Activated CD4-positive, alpha-beta T cell treated with anti-CD3 and anti-CD28 coated beads, Interleukin-2, amount 50 U/mL, for 24 hours (primary cell): ENCODE data around the gene IMP3.
"Not testable (repeated sequence)": the region's sequence is repeated elsewhere in the genome, so short reads cannot be mapped to it uniquely, and the experiment has no call there.

Source experiments
- DNase-seq, 2 donors: peaks; one replicate each; pipeline ENCODE4 v3.0.0-alpha.2; 2020; ENCODE audit warnings: low read depth in 1 of 2, low spot score in 1 of 2

Gene IMP3, protein sequence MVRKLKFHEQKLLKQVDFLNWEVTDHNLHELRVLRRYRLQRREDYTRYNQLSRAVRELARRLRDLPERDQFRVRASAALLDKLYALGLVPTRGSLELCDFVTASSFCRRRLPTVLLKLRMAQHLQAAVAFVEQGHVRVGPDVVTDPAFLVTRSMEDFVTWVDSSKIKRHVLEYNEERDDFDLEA

DNA sequence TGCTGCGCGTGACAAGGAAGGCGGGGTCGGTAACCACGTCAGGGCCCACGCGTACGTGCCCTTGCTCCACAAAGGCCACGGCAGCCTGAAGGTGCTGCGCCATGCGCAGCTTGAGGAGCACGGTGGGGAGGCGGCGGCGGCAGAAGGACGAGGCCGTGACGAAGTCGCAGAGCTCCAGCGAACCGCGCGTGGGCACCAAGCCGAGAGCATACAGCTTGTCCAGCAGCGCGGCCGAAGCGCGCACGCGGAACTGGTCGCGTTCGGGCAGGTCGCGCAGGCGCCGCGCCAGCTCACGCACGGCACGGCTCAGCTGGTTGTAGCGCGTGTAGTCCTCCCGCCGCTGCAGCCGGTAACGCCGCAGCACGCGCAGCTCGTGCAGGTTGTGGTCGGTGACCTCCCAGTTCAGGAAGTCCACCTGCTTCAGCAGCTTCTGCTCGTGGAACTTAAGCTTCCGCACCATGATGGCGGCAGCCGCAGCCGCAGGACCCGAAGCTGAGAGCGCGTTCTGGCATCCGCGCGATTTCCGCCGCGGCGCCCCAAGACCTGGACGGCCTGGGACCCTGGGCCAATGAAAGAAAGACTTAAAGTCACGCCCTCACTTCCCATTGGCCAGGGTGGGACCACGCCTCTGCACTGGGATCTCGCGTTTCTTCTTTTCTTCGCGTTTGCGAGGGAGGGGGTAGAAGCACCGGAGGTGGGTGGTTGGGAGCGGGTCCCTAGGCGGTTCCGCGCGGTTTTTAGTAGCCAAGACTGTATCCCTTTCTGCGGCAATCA lies at the start of gene IMP3:
IMP3 (minus strand) TSS at position 516 of the 774 bp plus-strand sequence; CDS start at position 460, 56 bp downstream.
- peak; percentile 83 to 94 for DNase-seq

DNA sequence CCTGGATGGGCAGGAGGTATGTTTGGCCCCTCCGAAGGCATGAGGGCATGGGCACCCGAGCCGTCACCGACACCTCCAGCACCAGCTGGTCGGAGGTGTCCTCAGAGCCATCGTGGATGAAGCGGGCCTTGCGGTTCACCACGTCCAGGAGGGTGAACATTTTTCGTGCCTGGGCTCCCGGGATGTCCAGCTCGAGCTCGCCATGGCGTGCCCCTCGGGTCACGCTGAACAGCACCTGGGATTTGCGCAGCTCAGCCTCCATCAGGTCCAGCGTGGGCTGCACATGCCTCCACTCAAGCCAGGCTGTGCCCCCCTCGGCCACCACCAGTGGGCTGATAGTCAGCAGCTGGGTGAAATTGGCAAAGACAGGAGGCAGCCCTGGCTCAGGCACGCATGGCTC lies 49.4 kb upstream of the IMP3 start:
- DNase-seq, result not testable (repeated sequence)

DNA sequence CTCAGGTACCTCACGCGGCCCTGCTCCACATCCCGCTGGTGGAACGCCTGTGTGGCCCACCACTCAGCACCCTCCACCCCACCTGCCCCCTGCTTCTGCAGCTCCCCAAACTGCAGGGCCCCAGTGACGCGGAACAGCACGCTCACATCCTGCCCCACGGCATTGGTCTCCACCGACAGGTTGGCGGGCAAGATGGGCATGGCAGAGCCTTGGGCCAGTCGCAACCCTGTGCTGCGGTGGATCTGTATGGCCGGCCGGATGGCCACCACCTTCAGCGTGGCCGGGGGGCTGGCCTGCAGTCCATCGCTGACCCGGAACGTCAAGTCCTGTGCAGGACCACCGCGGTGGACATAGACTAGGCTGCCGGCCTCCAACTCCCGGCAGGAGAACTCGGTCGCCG lies 48.8 kb upstream of the IMP3 start:
- DNase-seq, result no peak

DNA sequence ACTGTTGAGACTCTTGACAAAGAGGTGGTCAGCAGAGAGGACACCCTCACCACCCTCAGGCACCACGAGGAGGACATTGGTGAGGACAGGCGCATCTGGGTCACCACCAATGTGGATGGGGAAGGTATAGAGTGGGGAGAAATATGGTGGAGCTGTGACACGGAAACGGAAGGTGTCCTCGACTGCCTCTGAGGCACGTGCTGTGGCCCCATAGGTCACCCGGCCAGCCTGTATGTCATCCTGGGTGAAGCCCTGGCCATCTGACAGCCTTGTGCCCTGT lies 48.2 kb upstream of the IMP3 start:
- DNase-seq, result no peak

DNA sequence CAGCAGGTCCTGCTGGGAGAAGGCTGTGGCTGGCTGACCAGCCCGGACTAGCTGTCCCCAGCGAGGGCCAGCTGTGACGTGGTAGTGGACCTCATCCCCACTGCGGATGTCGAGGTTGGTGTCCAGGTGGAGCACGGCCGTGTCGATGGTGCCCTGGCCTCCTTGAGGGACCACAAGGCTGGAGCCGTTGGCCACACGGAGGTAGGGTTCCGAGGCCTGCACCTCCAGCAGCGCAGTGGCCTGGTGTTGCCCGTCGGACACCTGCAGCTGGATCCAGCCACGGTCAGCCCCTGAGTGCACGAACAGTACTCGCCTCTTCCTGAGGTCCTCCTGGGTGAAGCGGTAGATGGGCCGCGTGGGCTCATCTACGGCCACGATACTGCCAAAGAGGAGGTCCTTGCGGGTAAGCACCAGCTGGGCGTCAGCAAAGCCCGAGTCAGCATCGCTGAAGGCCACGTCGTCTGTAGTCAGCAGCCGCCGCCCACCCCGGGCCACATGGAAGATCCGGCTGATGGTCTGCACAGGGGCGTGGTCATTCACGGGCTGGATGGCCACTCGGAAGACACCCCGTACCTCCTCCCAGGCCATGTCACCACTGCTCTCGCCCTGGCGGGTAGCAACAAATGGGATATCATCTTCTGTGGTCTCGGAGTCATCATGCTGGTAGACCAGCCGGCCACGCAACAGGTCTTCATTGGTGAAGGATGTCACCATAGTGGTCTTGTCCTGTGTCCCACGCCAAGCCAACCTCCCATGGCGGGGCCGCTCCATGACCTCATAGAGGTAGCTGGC lies 47.7 kb upstream of the IMP3 start:
- no peak for DNase-seq

DNA sequence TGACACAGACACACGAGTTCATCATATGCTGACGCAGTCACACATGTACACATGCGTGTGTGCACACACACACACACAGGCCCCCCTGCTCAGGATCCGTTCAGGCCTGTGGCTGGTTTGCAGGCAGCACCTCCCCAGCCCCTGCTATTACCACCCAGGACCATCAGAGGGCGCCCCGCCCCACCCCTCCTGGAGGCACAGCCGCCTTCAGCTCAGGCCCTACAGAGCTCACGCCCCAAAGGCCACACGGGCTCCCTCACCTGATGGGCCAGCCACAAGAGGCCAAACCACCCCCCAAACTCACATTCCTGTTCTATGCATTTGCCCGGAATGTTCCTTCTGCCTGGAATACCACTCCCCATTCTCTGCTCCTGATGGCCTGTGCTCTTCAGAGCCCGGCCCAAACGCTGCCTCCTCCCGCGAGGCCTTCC lies 46.2 kb upstream of the IMP3 start:
- peak; percentile 60 to 63 for DNase-seq

DNA sequence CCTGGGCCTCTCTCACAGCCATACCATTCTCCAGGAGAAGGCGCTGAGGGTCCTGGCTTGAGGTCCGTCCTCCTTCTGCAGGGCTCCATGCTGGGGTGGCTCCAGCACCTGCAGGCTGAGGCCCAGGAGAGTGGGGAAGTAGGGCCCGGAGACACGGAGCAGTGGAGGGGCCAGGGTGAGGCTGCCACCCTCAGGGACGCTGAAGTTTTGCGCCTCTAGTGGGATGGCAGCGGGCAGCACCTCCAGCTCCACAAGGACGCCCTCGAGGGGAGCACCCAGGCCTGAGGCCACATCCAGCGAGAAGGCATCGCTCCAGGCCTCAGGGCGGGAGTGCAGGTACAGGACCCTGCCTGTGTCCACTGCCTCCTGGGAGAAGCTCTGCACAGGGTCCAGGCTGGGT lies 45.2 kb upstream of the IMP3 start:
- DNase-seq, result no peak

DNA sequence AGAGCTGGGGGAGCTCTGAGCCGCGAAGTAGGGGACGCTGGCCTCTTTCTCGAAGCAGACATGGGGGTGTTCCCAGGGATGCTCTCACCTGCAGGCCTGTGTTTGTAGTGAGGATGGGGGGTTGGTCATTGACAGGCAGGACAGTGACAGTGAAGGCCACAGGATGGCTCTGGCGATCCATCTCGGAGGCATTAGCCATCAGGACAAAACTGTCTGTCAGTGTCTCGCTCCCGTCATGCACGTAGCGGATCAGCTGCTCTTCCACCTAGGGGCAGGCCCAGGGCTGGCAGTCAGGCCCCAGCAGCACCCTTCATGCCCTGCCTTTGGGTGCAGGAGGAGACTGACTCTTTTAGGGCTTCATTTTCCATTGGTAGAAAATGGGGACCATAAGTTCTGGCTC lies 44.6 kb upstream of the IMP3 start:
- DNase-seq, result no peak

DNA sequence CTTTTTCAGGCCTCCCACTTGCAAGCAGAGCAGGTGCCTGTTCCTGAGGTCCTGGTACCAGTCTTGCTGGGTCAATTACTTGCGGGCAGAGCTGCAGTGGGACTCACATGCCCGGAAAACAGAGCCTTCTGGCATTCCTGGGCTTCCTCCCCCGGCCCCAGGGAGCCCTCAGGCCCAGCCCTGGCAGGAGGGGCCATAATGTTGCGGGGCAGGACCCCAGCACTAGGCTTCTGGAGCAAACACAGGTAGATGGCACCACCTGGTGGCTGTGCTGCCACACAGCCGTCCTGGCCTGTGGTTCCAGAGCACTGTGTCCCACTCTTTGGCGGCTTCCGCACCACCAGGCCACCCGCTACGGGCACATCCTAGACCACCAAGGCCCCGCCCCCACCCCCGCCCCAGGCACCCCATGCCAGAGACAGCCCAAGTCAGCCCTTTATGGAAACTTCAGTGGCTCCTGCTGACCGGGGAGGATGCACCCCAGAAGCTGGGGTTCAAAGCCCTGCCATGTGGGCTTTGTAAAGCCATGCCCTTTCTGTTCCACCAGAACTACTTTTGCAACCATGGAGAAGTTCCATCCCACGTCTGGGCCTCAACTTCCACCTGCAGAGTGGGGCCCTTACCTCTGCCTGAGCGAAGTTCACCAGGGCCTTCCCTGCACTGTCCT lies 43.8 kb upstream of the IMP3 start:
- DNase-seq, result peak; percentile 47 to 49

DNA sequence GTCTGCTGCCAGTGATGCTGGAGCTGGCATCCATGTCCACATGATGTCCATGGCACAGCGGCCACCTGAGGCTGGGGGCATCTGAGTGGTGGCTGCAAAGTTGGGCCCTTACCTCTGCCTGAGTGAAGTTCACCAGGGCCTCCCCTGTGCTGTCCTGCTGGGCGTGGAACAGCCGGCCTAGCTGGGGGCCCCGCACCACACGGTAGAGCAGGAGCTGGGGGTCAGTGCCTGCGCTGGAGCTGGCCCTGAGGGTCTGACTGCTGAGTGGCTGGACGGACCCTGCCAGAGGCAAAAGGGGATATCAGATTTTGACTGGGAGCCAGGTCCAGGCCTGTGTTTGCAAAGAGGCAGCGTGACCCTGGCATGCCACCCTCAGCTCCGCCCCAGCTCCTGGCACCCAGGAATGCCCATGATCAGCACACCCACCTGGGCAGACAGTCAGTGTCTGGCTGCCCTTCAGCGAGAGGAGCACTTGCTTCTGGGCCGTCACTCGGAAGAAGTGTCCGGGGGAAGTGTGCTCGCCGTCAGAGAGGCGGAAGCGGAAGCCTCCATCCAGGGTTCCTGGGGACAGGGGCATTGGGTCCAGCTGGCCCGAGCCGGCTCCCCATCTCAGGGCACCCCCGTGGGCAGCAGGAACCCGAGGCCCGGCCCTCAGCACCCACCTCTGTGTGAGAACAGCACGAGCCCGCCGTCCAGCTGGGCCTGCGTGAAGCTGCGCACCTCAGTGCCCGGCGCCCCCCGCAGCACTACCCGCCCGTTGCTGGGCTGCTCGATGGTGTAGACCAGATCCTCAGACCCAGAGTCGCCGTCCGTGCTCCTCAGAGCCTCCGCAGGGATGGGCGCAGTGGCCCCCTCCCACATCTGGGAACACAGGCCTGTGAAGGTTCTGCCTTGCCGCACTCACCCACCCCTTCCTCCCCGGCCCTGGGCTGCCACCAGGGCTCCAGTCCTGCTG lies 42.4 kb upstream of the IMP3 start:
- no peak for DNase-seq

DNA sequence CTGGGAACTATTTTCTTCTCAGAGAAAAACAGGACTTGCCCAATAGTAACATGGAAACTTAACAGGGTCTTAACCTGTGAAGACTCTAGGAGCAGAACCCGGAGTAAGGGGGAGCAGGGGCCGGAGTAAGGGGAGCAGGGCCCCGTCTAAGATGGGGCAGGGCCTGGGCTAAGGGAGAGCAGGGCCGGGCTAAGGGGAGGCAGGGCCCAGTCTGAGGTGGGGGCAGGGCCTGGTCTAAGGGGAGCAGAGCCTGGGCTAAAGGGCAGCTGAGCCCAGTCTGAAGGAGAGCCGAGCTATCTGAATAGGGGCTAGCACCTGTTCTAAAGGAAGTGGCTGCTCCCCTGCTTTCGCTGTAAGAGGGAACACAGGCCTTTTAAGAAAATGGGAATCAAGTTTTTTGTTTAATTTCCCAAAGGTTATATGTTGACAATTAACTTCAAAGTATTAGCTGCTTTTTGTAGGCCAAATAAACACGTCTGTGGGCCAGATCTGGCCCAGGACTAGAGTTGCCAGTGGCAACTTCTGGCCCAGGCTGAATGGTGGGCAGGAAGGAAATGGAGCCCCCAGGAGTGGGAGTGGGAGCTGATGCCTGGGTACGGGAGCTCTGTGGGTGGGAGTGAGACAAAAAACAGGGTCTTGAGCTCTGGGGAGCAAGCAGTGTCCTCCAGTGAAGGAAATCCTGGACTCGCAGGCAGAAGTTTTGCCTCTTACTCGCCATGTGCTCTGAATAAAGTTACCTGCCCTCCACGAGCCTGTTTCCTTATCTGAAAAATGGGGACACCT lies 40.2 kb upstream of the IMP3 start:
- DNase-seq, result no peak

DNA sequence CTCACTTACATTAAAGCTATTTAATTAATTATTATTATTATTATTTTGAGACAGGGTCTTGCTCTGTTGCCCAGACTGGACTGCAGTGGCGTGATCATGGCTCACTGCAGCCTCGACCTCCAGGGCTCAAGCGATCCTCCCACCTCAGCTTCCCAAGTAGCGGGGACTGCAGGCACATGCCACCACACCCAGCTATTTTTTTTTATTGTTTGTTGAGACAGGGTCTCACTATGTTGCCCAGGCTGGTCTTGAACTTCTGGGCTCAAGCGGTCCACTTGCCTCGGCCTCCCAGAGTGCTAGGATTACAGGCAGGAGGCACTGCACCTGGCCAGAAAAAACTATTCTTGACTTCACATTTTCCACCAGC lies 38.3 kb upstream of the IMP3 start:
- DNase-seq, result not testable (repeated sequence)

DNA sequence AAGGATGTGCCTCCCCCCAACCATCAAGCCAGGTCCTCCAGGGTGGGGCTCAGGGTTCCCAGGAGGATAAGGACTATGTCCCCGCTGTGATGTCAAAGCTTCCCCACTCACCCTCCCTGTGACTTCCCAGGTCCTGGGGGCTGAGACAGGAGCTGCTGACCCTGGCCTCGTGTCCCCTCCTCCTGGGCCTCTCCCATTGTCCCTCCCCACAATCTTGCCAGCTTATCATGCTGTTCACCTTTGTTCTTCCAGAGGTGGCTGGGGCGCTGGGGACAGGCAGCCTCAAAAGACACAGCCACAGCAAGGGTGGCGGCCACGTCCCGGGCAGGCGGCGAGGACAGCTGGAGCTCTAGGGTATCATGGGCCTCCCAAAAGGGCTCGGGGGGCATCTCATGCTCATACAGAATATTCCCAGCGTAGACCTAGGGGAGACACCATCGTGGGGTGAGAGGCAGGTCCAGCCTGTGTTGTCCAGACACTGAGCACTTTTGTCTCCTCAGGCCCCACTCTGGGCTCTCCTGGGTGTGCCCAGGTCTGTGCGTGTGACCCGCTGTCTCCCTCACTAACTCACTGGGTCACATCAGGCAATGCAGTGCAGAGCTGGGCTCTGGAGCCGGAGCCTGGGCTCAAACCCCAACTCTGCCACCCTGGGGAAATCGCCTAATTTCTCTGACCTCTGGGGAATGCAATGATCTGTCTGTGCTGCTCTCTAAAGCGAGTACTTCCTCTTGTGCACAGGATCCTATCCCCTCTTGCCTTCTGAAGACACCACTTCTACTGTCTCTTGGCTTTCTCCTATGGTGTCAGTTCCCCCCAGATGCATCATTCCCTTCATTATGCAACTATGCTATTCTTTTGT lies 37.7 kb upstream of the IMP3 start:
- no peak for DNase-seq

DNA sequence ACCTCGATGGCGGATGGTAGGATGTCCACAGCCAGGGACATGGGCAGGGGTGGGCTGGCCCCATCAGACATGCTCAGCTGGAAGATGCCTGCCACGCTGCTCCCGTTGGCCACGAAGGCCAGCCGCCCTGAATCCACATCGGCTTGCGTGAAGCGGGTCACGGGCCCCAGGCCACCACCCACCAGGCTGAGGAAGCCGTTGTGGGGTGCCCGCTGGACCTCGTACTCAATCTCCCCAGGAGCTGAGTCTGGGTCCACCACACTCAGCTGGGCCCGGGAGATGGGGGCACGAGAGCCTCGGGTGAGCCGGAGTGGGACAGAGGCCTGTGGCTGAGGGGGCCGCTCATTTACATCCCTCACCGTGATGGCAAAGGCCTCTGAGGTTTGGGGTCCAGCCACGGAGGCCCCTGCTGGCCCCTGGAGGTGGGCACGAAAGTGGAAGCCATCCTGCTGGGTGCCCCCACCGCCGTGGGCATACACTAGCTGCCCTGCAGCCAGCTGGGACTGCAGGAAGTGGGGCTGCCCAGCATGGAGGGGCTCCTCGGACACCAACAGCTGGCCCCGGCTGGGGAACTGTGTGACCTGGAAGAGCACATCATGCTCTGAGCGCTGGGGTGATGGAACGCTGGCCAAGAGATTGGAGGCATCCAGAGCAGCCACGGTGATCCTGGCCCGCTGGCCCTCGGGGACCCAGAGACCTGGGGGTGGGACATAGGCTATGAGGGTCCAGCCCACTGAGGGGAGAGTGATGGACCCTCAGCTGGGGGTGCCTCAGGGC lies 36.9 kb upstream of the IMP3 start:
- DNase-seq, result no peak

DNA sequence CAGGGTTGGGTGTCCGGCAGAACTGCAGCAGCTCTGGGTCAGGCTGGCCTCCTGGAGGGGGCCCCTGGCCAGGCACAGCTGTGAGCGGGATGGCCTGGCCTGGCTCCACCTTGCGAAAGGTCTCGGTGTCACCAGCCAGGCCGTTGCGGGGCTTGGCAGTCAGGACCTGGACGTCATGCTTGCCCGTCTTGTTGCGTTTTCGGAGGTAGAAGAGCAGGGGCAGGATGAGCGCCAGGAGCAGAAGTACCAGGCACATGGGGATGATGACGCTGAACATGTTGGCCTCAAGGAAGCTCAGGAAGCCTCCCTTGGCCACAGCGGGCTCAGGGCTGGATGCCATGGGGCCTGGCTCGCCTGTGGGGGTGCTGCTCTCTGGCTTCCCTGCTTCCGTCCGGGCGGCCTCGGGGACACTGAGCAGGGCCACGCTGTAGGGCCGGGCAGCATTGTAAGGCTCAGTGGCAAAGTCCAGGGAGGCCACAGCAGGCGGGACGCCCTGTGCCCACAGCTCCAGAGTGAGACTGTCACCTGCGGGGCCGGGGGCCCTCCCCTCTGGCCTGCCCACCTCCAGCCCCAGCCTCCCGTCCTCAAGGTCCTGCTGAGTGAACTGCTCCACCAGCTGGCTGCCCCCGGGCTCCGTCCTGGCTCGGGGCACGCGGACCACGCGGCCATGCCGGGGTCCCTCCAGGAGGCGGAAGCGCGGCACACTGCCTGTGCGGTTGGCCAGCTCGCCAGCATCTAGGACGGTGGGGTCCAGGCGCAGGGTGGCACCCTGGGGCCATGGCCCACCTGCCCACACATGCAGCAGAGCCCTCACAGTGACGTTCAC lies 35.8 kb upstream of the IMP3 start:
- no peak for DNase-seq

DNA sequence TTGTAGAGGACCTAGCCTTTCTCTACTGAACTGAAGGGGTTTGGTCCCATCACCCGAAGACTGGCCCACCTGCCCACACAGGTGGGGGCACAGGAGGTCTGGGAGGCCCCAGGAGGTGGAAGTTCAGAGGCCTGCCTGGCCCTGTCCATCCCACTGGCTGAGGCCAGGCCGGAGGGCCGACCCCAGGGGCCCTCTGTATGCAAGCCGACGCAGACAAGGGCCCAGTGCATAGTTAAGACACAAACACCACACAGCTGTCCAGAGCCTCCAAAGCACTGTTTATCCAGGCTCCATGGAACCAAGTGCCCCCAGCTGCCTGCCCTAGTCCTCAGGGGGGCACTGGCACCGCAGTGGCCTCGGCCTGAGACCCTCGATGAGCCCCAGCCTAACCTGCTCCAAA lies 34.3 kb upstream of the IMP3 start:
- no peak for DNase-seq
